HG03457 (cell line): ENCODE data around the gene TOR4A.

Experiments
- ATAC-seq: cut with Tn5 transposase; IDR thresholded peaks from one replicate; pipeline ENCODE4 v1.9.1; 2021; ENCODE audit warnings: moderate number of reproducible peaks; ENCODE audit not compliant: unreplicated experiment

The TOR4A gene

GRCh38 chr9:137277329-137278041 is at the start of gene TOR4A:
TSS of gene TOR4A (plus strand) at chr9:137277726. CDS start at chr9:137278690, 964 bp downstream.
- no peak for ATAC-seq

GRCh38 chr9:137227853-137228505 is 49.5 kb upstream of the TOR4A start:
- ATAC-seq: no peak

GRCh38 chr9:137228506-137228967 is 49.0 kb upstream of the TOR4A start:
- no peak for ATAC-seq

- ATAC-seq: no peak
Observed at GRCh38 chr9:137228968-137229896, 48.3 kb upstream of the TOR4A start.

- no peak for ATAC-seq
Observed at GRCh38 chr9:137229903-137230704, 47.4 kb upstream of the TOR4A start.

GRCh38 chr9:137230705-137231371 is 46.7 kb upstream of the TOR4A start, which contains the start of gene SLC34A3:
TSS of gene SLC34A3 (plus strand) at chr9:137230901. CDS start at chr9:137231703, 802 bp downstream.
- no peak for ATAC-seq

GRCh38 chr9:137231372-137232039 is 46.0 kb upstream of the TOR4A start:
- no peak for ATAC-seq

GRCh38 chr9:137232101-137232500 is 45.4 kb upstream of the TOR4A start:
- ATAC-seq: no peak

- ATAC-seq: no peak
Observed at GRCh38 chr9:137232510-137232909, 45.0 kb upstream of the TOR4A start.

GRCh38 chr9:137233143-137233980 is 44.2 kb upstream of the TOR4A start:
- no peak for ATAC-seq

- ATAC-seq: no peak
Observed at GRCh38 chr9:137234055-137234697, 43.4 kb upstream of the TOR4A start.

- no peak for ATAC-seq
Observed at GRCh38 chr9:137234758-137235423, 42.6 kb upstream of the TOR4A start.

GRCh38 chr9:137235424-137236237 is 41.9 kb upstream of the TOR4A start:
- no peak for ATAC-seq

- ATAC-seq: no peak
Observed at GRCh38 chr9:137236238-137236935, 41.1 kb upstream of the TOR4A start.

- ATAC-seq: no peak
Observed at GRCh38 chr9:137236936-137237421, 40.5 kb upstream of the TOR4A start.
